Keratinocyte (primary cell): ENCODE data around the gene MFSD11. TPM values are rescaled to one million over a fixed set of nuclear protein-coding genes. Genes with fewer than 3 reads are reported as not detected.

Experiments
- DNase-seq: peaks from one replicate; pipeline ENCODE4 v3.0.0-alpha.2; 2011; ENCODE audit warnings: low read depth, missing footprints, low spot score
- FAIRE-seq: peaks from 2 replicates; lab custom pipeline; 2011; peaks lifted over from hg19 to GRCh38; lab: Jason Lieb, UNC
- H2AFZ ChIP-seq: 2 replicates; pipeline ENCODE4 v1.6.0; 2012; ENCODE audit warnings: low read length, control low read depth, inconsistent platforms; ENCODE audit not compliant: control insufficient read depth
- H3K27ac ChIP-seq: 2 replicates; pipeline ENCODE4 v1.5.1; 2011; ENCODE audit warnings: low read length; ENCODE audit not compliant: control insufficient read depth, insufficient read depth
- H3K27me3 ChIP-seq: 3 replicates; pipeline ENCODE4 v1.6.0; 2011; ENCODE audit warnings: low read length; ENCODE audit not compliant: control insufficient read depth, insufficient read depth; ENCODE audit errors: extremely low read depth
- H3K36me3 ChIP-seq, 2 experiments: 2 replicates in 1 of 2; 3 replicates in 1 of 2; pipeline ENCODE4 v1.5.1; 2011; ENCODE audit warnings: low read length in 2 of 2, mild to moderate bottlenecking in 1 of 2; ENCODE audit not compliant: control insufficient read depth in 2 of 2, insufficient read depth in 2 of 2; ENCODE audit errors: extremely low read depth in 1 of 2
- H3K4me1 ChIP-seq: 3 replicates; pipeline ENCODE4 v1.5.1; 2011; ENCODE audit warnings: low read length; ENCODE audit not compliant: control insufficient read depth, insufficient read depth; ENCODE audit errors: extremely low read depth
- H3K4me2 ChIP-seq: 3 replicates; pipeline ENCODE4 v1.6.0; 2011; ENCODE audit warnings: low read depth, low read length; ENCODE audit not compliant: control insufficient read depth, insufficient read depth; ENCODE audit errors: extremely low read depth
- H3K4me3 ChIP-seq, 3 experiments: fragments of 200-600 bp in 1 of 3; sonication (generic) in 1 of 3; 2 replicates in 2 of 3; 3 replicates in 1 of 3; pipeline ENCODE4 v1.5.1; 2011 to 2016; ENCODE audit warnings: low read length in 3 of 3, mild to moderate bottlenecking in 3 of 3, control low read depth in 2 of 3, inconsistent platforms in 1 of 3, low read depth in 1 of 3, mixed read lengths in 1 of 3, mixed run types in 1 of 3, moderate library complexity in 1 of 3; ENCODE audit not compliant: control insufficient read depth in 2 of 3, insufficient read depth in 2 of 3; ENCODE audit errors: extremely low read depth in 1 of 3
- H3K79me2 ChIP-seq: 2 replicates; pipeline ENCODE4 v1.6.0; 2012; ENCODE audit warnings: low read length; ENCODE audit not compliant: control insufficient read depth, insufficient read depth
- H3K9ac ChIP-seq: 3 replicates; pipeline ENCODE4 v1.6.0; 2011; ENCODE audit warnings: low read length; ENCODE audit not compliant: control insufficient read depth, insufficient read depth; ENCODE audit errors: extremely low read depth
- H3K9me1 ChIP-seq: 3 replicates; pipeline ENCODE4 v1.6.0; 2011; ENCODE audit warnings: low read length; ENCODE audit not compliant: control insufficient read depth, insufficient read depth; ENCODE audit errors: extremely low read depth
- H3K9me3 ChIP-seq: 2 replicates; pipeline ENCODE4 v1.5.1; 2012; ENCODE audit warnings: low read depth, low read length; ENCODE audit not compliant: control insufficient read depth
- H4K20me1 ChIP-seq: 3 replicates; pipeline ENCODE4 v1.6.0; 2011; ENCODE audit warnings: low read length; ENCODE audit not compliant: control insufficient read depth, insufficient read depth; ENCODE audit errors: extremely low read depth
- CTCF ChIP-seq, 3 experiments: IDR thresholded peaks in 1 of 3; conservative IDR thresholded peaks in 1 of 3; optimal IDR thresholded peaks in 1 of 3; 2 replicates in 2 of 3; 3 replicates in 1 of 3; pipeline versions ENCODE3 to v1.5.1; 2011; ENCODE audit warnings: low read length in 3 of 3, mild to moderate bottlenecking in 3 of 3, moderate library complexity in 2 of 3, control low read depth in 1 of 3, inconsistent platforms in 1 of 3; ENCODE audit not compliant: insufficient read depth in 2 of 3; ENCODE audit errors: extremely low read depth in 1 of 3
- EZH2 ChIP-seq: IDR thresholded peaks from one replicate; pipeline ENCODE4 v1.6.1; 2012; ENCODE audit warnings: inconsistent platforms, mild to moderate bottlenecking, low read length, moderate library complexity
- dilution Hi-C: fragments of 300-500 bp; cut with MboI; formaldehyde crosslinking; loops from one replicate; pipeline ENCODE4 v1.7.0; 2020; ENCODE audit warnings: low sequenced_read_pairs; ENCODE audit not compliant: extremely low pct_ligation_motif_present
- polyA plus RNA-seq, 5 experiments: library from polyadenylated mRNA; depleted of rRNA in 3 of 5; stranded (reverse) in 3 of 5; stranded (forward) in 1 of 5; unstranded in 1 of 5; fragments of >200 nt; gene quantifications; 1 replicate in 1 of 5; 2 replicates in 3 of 5; 3 replicates in 1 of 5; pipeline versions ENCODE4 v1.2.1 to v1.2.3, GENCODE V29; 2011 to 2012; ENCODE audit warnings: missing spikeins in 2 of 5, low read depth in 1 of 5, low replicate concordance in 1 of 5

The MFSD11 gene
- polyA plus RNA-seq, 1 donor (not counting 4 experiments of a cell fraction or from before 2014, with no cell fraction given): 14.6 TPM

DNA sequence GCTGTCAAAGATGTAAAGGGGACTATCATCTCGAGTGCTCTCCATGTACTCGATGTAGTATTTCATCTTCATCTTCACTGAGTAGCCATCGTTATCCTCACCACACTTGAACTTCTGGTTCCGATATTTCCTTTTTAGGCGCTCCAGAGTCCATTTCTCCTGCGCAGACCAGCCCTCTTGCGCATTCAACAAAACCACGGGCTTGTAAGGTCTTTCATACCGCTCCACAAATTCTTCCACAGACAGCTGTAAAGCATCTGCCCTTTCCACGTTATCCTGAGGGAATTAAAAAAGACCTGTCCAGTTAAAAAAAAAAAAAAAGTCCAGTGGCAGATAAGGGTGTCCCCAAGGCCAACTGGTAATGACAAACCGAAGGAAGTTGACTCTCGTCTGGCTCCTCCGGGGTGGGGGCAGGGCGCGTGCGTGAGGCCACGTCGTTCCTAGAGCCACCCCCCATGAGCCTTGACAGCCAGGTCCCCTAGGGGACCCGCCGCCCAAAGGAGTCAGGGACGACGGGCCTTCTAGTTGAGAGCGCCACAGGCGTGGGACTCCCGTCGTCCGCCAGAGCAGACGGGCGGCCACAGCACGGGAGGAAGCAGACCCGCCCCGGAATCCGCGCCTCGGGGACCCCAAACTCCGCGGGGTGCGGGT lies 12.2 kb upstream of the MFSD11 start:
- peaks cover 21 to 35% of the 10 kb centered on the region in 2 experiments for H3K36me3 ChIP-seq
- peaks cover 3% of the 10 kb centered on the region for H3K9me1 ChIP-seq
- dilution Hi-C loops: no loop called here
- H3K27me3 ChIP-seq: no peaks in the 10 kb centered on the region
- H4K20me1 ChIP-seq: peaks cover 6% of the 10 kb centered on the region
- peak overlapping the region; percentile 99 for H3K4me2 ChIP-seq
- TF ChIP-seq CTCF (optimal IDR thresholded peaks at IDR 0.05 in 1 of 3, IDR thresholded peaks at IDR 0.05 in 1 of 3, conservative IDR thresholded peaks at IDR 0.05 in 1 of 3; ENCODE audit: extremely low read depth in 1 of 3, insufficient read depth in 2 of 3, low read length in 3 of 3) (no peak), EZH2 (no peak)
- H3K27ac ChIP-seq: peak overlapping the region; percentile 83
- peaks cover 67% of the 10 kb centered on the region for H3K79me2 ChIP-seq
- DNase-seq: no peak
- peak overlapping the region; percentile 86 for H2AFZ ChIP-seq
- no peaks in the 10 kb centered on the region for H3K9me3 ChIP-seq
- peak overlapping the region; percentile 91 for H3K9ac ChIP-seq
- H3K4me3 ChIP-seq: peak overlapping the region; percentile 81 to 93 (median 88)
- peaks cover 20% of the 10 kb centered on the region for H3K4me1 ChIP-seq
- FAIRE-seq: no peak

DNA sequence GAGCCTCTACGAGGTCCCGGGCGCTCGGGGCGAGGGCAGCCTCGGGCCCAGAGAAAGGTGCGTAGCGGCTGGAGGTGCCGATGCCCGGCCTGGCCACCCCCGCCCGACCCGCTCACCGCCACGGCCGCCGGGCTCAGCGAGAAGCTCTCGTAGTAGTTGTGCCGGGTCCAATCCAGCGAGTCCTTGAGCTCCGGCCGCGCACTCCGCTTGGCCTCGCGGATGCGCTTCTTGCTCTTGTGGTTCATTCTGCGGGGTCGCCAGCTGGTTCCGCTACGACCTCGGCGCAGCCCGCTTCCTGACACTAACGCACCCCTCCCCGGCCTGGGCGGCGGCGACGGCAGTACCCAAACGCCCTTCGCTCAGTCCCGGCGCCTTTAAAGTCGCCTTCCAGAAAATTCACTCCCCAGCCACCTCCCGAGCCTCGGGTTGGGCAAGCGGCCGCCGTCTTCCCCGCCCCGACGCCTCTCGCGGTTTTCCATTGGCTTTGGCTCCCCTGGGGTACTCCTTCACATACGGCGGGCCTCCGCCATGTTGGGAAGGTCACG lies 11.6 kb upstream of the MFSD11 start, which contains the start of gene JMJD6:
Gene JMJD6 (minus strand): TSS at position 376 of the 545 bp plus-strand sequence. CDS start 131 bp downstream, at position 245.
- DNase-seq (peak; percentile 85), FAIRE-seq (no peak)
- dilution Hi-C loops: no loop called here
- Histone ChIP-seq H4K20me1 (peaks cover 6% of the 10 kb centered on the region), H3K27me3 (no peaks in the 10 kb centered on the region), H3K4me2 (peak within 1 kb of the TSS; percentile 99), H2AFZ (peak within 1 kb of the TSS; percentile 86), H3K36me3 (peaks cover 17 to 30% of the 10 kb centered on the region in 2 experiments), H3K9me3 (no peaks in the 10 kb centered on the region), H3K9ac (peak within 1 kb of the TSS; percentile 91), H3K79me2 (peaks cover 64% of the 10 kb centered on the region), H3K4me1 (peaks cover 20% of the 10 kb centered on the region), H3K4me3 (peak within 1 kb of the TSS; percentile 81 to 93 (median 93)), H3K27ac (peak within 1 kb of the TSS; percentile 90), H3K9me1 (peaks cover 3% of the 10 kb centered on the region)
- TF ChIP-seq CTCF (optimal IDR thresholded peaks at IDR 0.05 in 1 of 3, IDR thresholded peaks at IDR 0.05 in 1 of 3, conservative IDR thresholded peaks at IDR 0.05 in 1 of 3; ENCODE audit: extremely low read depth in 1 of 3, insufficient read depth in 2 of 3, low read length in 3 of 3) (no peak), EZH2 (no peak)
